GM06990 (cell line): ENCODE results near the gene TOP1.
"Not testable (repeated sequence)": the region's sequence is repeated elsewhere in the genome, so short reads cannot be mapped to it uniquely, and the experiment has no call there.

Source experiments
- DNase-seq: peaks from one replicate; pipeline ENCODE4 v3.0.0-alpha.2; 2011; ENCODE audit not compliant: insufficient read length; ENCODE audit errors: extremely low read depth
- H3K27me3 ChIP-seq: replicated peaks from 2 replicates; pipeline ENCODE4 v1.6.0; 2011; ENCODE audit warnings: low read length; ENCODE audit not compliant: control insufficient read depth, insufficient read depth
- H3K36me3 ChIP-seq: 2 replicates; pipeline ENCODE4 v1.5.1; 2011; ENCODE audit warnings: low read length; ENCODE audit not compliant: control insufficient read depth, insufficient read depth
- H3K4me3 ChIP-seq: replicated peaks from 2 replicates; pipeline ENCODE4 v1.5.1; 2011; ENCODE audit warnings: low read depth, mild to moderate bottlenecking, control low read depth, low read length
- CTCF ChIP-seq: IDR thresholded peaks from 2 replicates; pipeline ENCODE4 v1.5.1; 2011; ENCODE audit warnings: low read length, control low read depth, mild to moderate bottlenecking, inconsistent platforms; ENCODE audit not compliant: insufficient read depth, poor library complexity, severe bottlenecking

The TOP1 gene

GRCh38 chr20:41124451-41125094 lies 96.0 kb downstream of the TOP1 start:
- H3K4me3 ChIP-seq, result no peak overlapping the region
- H3K36me3 ChIP-seq, result peaks cover 41% of the 10 kb centered on the region
- no peak for DNase-seq
- TF ChIP-seq CTCF, result no peak
- H3K27me3 ChIP-seq, result no peaks in the 10 kb centered on the region

- Histone ChIP-seq H3K27me3 (no peaks in the 10 kb centered on the region), H3K36me3 (peaks cover 31% of the 10 kb centered on the region), H3K4me3 (no peak overlapping the region)
- no peak for DNase-seq
- TF ChIP-seq CTCF, result no peak
Measured at GRCh38 chr20:41125530-41126457, 97.2 kb downstream of the TOP1 start.

GRCh38 chr20:41126719-41127118 lies 98.1 kb downstream of the TOP1 start:
- Histone ChIP-seq H3K36me3 (peaks cover 23% of the 10 kb centered on the region), H3K27me3 (no peaks in the 10 kb centered on the region), H3K4me3 (no peak overlapping the region)
- TF ChIP-seq CTCF, result no peak
- DNase-seq, result no peak

GRCh38 chr20:41128317-41128716 lies 99.7 kb downstream of the TOP1 start:
- H3K27me3 ChIP-seq, H3K4me3 ChIP-seq, DNase-seq: not testable (repeated sequence)
- H3K36me3 ChIP-seq, result peaks cover 18% of the 10 kb centered on the region

- Histone ChIP-seq H3K36me3 (no peaks in the 10 kb centered on the region; the same call in 1 of the 2 replicates), H3K27me3 (no peaks in the 10 kb centered on the region), H3K4me3 (no peak overlapping the region)
- no peak for TF ChIP-seq CTCF
- peak; percentile 44 for DNase-seq
Measured at GRCh38 chr20:41131594-41132387, 103.2 kb downstream of the TOP1 start.

- H3K4me3 ChIP-seq, DNase-seq: not testable (repeated sequence)
Measured at GRCh38 chr20:41132388-41132775, 103.8 kb downstream of the TOP1 start.

More at GRCh38 chr20:41132388-41132775, 103.8 kb downstream of the TOP1 start:
- H3K27me3 ChIP-seq, H3K36me3 ChIP-seq: not testable (repeated sequence)
